ENCODE measurements around the gene LRRC71.
A peak's percentile ranks its signal among the peaks of the same experiment; 100 is the strongest.

Gene LRRC71
- 0 to 1.9 (median 0) reads per million in 17 experiments for total RNA-seq

DNA sequence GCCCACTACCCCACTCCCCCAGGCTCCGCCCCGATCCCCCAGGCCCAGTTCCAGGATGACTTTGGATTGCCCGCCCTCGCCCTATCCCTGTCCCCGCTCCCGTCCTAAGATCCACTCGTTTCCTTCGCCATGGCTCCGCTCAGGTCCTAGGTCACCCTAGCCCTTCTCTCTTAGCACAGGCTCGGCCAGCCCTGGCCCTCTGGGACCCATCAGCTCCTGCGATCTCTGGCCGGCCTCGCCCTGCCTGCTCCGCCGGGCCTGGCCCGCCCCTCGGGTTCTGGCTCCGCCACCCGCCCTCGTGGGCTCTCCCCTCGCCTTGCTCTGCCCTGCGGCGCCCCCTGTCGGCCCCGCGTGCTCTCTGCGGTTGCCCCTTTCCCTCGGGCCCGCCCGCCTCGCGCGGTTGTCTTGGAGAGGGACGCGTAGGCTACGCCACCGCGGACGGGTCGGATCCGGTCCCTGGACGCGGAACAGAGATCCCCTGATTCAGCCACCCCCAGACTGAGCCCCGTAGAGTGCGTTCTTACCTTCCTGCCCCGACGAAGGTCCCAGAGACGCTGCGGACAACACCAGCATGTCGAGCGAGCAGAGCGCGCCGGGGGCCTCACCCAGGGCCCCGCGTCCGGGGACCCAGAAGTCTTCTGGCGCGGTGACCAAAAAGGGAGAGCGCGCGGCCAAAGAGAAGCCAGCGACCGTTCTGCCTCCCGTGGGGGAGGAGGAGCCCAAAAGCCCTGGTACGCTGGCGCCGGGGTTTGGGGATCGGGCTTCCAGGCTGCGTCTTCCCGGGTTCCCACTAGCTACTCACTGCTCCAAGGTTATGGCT is at the start of gene LRRC71:
TSS of gene LRRC71 (plus strand) at position 400 of the 820 bp plus-strand sequence. CDS start at position 572, 172 bp downstream.
- DNase-seq: peak; percentile 84 to 94 (median 90)

DNA sequence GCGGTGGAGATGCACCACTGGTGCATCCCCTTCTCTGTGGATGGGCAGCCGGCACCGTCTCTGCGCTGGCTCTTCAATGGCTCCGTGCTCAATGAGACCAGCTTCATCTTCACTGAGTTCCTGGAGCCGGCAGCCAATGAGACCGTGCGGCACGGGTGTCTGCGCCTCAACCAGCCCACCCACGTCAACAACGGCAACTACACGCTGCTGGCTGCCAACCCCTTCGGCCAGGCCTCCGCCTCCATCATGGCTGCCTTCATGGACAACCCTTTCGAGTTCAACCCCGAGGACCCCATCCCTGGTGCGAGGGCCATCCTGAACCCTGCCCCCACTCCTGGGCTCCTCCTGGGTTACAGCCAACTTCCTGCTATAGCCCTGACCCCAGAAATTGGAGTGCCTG is 46.8 kb upstream of the LRRC71 start:
- no peak for DNase-seq

DNA sequence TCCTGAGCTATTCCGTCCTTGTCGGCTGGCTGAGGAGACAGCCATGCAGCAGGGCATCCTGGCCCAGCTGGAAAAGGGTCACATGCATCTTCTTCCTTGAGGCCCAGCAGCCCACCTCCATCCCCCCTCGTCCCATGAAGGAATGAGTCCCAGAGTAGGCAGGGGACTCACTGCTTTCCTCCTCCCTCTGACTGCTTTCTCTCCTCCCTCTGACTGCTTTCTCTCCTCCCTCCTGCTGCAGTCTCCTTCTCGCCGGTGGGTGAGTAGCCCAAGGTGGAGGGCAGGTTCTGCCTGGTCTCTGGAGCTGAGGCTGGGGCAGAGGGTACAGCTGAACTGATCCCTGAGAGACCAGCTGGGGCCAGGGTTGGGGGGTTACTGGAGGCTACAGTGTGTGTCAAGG is 46.3 kb upstream of the LRRC71 start:
- no peak for DNase-seq

DNA sequence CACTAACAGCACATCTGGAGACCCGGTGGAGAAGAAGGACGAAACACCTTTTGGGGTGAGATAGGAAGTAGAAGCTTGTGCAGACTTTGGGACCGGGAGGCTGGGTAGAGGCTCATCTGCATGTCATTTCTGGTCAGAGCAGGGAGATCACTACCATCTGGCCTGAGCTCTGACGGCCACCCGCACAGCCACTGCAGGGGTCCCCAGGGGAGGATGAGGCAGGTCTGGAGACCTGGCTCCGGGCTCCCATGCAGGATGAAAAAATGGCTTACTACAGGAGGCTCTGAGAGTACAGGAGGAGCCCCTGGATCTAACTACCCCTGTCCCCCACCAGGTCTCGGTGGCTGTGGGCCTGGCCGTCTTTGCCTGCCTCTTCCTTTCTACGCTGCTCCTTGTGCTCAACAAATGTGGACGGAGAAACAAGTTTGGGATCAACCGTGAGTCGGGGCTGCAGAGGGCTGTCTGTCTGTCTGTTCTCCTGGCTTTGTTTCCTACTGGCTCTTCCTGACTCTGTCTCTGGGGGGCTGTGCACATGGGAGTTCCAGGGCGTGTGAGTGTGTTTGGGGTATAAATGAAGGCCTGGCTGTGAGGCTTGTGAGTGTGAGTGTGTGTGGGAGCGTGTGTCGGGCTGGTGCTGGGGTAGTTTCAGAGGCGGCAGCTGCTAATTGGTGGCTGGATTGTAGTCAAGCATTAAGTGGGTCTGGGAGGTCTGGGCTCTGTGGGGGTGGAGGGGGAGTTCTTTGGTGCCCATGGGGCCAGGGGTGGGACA is 45.7 kb upstream of the LRRC71 start:
- no peak for DNase-seq

DNA sequence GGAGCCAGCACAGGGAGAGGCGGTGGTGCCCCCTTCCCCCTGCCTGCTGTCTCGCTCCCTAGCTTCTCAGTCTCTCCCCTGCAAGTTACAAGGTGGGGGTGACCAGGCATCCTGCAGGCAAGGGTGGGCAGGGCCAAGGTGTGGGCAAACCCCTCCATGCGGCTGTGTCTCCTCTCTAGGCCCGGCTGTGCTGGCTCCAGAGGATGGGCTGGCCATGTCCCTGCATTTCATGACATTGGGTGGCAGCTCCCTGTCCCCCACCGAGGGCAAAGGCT is 45.2 kb upstream of the LRRC71 start:
- no peak for DNase-seq

DNA sequence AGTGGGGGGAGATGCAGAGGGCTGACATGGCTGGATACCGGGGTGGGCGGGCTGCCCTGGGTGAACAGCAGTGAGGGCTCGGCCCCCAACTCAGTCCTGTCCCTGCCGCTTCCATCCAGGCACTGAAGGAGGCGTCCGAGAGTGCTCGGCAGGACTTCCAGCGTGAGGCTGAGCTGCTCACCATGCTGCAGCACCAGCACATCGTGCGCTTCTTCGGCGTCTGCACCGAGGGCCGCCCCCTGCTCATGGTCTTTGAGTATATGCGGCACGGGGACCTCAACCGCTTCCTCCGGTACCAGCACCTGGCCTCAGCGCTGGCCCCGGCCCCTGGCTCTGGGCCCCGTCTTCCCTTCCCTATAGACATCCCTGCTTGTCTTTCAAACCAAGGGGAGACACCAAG is 44.2 kb upstream of the LRRC71 start:
- no peak for DNase-seq

DNA sequence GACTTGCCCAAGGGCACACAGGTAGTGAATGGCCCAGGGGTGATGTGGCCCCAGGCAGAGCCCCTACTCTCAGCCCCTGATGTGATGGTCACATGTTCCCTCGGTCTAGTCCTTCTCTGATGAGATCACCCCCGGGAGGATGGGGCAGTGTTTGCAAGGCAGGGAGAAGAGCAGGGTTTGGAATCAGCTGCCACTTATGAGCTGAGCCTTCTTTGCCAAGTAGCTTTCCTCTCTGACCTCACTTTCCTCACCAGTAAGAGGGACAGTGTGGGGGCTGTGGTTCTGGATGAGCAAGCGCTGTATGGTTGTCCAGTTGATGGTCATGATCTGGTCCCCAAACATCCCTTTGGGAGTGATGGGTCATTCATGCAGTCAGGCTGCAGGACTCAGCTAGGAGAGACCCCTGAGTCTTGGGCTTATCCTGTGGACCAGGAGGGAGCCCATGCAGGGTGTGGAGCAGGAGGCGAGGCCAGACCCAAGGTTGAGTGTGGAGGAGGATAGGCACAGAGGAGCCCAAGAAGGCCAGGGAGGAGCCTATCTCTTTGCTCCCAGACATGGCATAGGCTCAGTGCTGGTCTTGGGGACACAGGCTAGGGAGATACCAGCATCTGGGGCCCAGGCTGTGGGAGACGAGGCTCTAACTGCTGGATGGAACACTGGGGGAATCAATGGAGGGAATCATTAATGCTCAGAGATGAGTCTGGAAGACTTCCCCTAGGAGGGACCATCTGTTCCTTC is 42.8 kb upstream of the LRRC71 start:
- no peak for DNase-seq

DNA sequence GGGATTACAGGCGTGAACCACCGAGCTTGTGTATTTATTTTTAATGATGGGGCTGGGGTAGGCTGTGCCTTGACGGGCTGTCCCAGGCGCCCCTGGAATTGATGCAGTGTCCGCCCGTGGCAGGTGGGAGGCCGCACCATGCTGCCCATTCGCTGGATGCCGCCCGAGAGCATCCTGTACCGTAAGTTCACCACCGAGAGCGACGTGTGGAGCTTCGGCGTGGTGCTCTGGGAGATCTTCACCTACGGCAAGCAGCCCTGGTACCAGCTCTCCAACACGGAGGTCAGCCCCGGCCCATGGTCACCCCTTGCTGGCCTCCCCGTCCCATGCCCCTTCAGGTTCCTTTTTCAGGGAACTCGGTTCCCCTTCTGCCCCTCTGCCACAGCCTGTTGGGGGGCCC is 40.6 kb upstream of the LRRC71 start:
- no peak for DNase-seq

DNA sequence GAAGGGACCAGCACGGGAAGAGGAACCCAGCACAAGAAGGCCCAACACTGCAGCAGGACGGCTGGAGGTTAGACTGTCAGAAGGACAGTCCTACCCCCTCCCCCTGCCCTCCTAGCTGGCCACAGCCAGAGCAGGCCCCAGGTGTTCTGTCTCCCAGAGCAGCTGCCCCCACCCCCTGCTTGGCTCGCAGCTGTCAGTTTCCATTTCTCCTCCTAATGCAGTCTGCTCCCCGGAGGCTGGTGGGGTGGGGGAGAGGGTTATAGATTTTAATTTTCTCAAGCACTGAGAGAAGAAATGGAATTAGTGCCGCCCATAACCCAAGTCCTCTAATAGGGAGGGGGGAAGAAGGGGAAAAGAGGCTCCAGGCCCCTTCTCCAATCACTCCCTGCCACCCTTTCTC is 40.0 kb upstream of the LRRC71 start:
- DNase-seq: no peak

DNA sequence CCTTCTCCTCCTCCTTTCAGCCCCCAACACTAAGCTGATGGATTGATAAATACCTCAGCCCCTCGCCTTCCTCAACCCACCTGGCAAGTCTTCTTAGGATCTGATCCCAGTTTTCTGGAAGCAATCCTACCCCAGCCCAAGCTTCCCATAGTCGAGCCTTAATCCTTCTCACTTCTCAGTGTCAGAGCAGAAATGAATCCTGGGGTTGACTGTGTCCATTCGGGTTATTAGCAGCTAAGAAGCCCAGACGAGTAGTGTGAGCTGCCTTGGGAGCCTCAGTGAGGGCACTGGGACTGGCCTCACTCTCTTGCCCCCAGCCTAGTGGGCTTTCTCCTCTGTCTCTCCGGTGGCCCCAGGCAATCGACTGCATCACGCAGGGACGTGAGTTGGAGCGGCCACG is 39.3 kb upstream of the LRRC71 start:
- no peak for DNase-seq

DNA sequence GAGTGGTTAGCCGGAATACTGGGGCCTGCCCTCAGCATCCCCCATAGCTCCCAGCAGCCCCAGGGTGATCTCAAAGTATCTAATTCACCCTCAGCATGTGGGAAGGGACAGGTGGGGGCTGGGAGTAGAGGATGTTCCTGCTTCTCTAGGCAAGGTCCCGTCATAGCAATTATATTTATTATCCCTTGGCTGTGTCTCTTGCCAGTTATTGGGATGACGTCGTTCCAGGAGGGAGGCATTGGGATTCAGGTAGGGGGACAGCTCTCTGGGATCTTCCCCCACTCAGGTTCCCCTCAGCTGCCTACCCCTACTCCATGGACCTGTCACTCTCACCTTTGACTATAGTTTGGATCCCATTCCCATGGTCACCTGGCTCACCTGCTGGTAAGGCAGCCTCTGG is 38.8 kb upstream of the LRRC71 start:
- DNase-seq: no peak

DNA sequence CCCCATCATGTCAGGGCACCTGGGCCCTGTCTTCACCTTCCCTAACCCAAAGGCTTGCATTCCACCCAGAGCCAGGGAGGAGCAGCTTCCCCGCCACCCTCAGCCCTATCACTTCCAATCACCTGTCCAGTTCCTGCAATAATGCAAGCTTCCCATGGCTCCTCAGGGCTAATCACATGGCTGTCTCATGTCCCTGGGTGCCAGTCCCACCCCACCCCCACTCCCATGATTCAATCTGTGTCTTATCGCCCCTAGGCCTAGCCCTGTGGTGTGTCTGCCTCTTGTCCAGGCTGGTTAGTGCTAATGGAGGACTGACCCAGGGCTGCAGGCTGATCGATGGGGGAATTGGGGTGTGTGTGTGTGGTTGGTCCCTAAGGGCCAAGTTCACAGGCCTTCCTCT is 37.9 kb upstream of the LRRC71 start:
- no peak for DNase-seq

DNA sequence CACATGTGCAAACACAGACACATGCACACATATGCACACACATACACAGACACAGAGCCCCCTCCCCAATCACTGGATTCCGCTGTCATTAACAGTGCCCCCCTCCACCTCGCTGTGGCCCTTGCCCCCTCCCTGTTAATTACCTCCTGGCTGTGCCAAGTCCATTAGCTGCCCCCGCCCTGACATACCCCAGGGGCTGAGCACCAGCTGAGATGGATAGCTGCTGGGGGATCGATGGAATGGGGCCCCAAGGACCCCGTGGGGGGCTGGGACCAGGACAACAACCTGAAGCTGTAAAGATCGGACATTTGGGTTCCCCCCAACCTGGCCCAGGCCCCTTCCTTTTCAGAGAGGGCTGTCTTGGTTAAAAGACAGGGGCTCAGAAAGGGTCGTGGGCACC is 36.5 kb upstream of the LRRC71 start:
- DNase-seq: no peak

DNA sequence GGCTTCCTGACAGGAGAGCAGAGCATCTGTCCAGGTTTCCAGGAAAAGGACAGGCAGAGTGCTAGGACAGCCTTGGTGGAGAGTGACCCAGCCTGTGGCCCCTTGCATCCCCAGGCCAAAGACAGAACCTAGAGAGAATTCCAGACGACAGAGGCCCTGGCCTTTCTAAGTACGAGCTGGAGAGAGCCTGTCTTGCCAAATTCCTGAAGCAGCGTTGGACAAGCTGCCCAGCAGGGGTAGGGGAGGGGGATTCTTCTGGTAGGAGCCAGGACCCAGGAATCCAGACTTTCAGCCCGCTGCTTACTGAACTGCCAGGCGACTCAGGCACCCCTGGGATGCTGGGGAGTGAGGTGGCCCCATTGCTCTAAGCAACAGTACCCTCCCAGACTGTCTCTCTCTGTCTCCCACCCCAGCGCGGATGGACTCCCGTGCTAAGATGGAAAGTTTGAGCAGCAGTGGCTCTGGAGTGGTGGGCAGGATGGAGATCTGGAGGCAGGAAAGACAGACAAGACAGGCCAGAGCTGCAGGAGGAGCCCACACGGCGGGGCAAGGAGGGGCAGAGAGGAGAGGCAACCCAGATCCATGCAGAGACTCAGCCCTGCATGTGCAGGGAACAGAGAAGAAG is 35.8 kb upstream of the LRRC71 start:
- DNase-seq: no peak

DNA sequence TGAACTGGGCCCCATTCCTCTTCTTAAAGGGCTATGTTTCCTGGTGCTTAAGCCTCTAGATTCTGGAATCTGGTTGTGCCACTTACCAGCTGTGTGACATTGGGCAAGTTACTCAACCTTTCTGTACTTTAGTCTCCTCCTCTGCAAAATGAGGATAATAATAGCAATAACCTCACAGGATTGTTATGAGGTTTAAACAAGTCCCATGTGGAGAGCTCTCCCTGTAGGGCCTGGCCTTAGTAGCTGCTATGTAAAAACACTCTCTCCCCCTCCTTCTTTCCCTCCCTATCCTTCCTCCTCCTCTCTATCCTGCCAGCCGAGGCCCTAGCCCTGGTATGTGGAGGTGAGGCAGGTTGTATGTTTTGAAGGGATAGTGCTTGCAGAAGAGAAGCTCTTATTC is 35.1 kb upstream of the LRRC71 start:
- no peak for DNase-seq

DNA sequence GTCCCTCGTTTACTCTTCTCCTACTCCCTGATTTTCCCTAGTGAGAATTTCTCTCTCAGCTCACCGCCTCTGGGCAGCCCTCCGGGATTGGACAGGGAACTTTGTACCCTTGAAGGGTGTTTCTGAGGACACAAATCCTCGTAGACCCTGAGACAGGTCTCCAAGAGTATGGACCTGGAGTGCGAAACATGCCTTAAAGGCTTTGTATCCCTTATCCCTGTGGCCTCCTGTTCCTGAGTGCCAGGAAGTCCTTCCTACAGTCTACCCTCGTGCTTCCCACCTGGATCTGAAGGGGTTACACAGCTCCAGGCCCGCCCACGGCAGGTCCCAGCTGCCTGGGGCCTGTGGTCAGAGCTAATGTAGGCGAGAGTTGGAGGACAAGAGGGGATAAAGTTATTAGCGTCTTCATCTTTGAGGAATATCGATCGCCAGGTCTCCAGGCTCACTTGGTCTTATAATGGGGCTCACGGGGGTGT is 34.5 kb upstream of the LRRC71 start:
- no peak for DNase-seq

DNA sequence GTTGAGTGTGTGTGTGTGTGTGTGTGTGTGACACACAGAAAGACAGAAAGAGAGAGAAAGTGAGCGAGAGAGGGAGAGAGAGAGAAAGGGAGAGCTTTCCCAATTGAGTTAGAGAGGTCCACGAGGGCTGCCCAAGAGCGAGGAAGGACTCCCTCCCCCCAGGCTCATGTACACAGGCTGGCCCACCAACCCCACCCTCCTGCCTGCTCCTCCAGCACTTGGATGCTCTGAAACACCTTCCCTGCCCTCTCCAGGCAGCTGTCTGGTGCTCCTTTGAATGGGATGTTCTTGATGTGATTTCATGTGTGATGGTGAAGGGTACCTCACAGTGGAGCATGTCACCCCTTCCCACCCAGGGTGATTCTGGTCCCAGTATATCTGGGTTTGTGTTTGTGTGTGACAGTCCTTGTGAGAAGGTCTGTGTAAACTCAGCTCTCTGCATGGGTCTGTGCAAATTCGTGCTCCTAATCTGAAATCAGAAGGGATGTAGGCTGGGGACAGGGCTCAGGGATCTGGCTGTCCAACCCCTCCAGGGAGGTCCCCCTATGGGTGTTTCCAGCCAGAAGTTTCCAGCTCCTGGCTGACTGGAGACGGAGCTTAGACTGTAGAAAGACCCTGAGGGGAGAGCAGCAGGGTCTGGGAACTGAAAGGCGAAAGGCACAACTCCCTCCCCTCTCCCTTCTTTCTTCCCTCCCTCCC is 33.7 kb upstream of the LRRC71 start:
- DNase-seq: no peak

DNA sequence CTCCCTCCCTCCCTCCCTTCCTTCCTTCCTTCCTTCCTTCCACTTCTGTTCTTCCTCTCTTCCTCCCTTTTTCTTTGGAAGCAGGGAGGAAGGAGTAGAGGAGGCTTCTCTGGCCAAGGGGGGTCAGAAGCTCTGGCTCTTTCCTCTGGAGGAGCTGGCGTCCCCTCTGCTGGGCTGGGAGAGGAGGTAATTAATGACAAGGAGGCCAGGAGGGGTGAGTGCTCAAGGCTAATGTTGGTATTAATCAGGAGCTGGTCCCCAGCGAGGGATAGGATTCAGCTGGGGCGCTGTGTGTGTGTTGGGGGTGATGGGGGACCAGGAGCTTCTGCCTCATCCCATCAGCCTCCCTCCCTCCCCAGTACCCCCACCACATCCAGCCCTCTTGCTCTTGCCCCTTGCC is 33.1 kb upstream of the LRRC71 start:
- no peak for DNase-seq

DNA sequence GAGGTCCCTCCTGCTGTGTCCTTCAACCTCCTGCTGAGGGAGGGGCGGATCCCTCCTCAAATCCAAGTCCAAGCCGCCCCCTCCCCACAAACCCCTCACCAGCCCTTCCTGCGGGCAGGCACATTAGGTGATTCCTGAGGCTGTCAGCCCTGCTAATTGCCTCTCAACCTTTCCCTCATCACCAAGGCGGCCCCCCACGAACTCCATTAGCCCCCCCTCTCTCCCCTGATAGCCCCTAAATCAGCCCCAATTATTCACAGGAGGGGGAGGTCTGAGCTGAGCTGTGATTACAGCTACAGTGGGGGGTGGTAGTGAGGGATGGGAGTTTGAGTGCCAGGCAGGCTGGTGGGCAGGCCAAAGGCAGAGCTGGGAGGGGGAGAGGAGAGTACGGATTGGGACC is 32.7 kb upstream of the LRRC71 start:
- no peak for DNase-seq

DNA sequence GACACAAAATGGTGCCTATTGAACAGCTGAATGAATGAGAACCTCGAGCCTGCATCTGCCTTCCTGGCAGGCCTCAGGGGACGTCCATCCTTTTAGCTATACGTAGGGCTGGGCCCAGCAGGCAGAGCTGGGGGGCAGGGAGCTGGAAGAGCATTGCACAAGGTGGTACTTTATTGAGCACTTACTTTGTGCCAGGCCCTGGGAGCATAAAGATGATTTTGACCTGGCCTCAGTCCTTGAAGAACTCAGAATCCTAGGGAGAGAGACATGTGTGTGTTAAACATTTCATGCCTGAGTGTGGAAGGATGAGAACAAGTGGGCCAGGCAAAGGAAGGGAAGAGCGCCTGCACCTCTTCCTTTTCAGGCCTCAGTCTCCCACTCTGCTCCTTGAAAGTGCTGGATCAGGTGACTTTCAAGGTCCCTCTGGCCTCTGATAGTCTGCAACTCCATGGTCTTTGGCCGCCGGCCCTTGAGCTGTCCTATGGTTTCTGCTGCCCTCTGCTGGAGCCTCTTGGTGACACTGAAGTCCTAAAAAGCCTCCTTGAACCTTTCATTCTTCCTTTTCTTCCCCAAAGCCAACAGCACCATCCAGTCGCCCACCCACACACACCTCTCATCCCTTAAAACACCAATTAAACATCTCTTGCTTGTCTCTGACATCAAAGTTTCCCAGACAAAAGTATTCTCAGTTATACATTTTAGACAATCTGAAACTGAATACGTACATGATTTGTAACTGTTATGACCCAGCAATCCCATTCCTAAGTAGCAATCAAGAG is 30.4 kb upstream of the LRRC71 start:
- DNase-seq: peak; percentile 80 to 90 (median 86)

All from suppressor macrophage (primary cell).